ENCODE measurements around the gene PER1.
A peak's percentile ranks its signal among the peaks of the same experiment; 100 is the strongest.
"Not testable (repeated sequence)": the region's sequence is repeated elsewhere in the genome, so short reads cannot be mapped to it uniquely, and the experiment has no call there.

PER1 gene

GRCh38 chr17:8152112-8152775, at the start of gene PER1:
Gene PER1, minus strand, starts transcription at chr17:8152404. Its CDS starts 1,698 bp downstream, at chr17:8150706.
- DNase-seq, result peak; percentile 85

GRCh38 chr17:8192070-8192815, 40.0 kb upstream of the PER1 start:
- peak; percentile 41 for DNase-seq

- DNase-seq, result no peak
Observed at GRCh38 chr17:8190506-8190905, 38.3 kb upstream of the PER1 start.

- peak; percentile 91 for DNase-seq
Observed at GRCh38 chr17:8189711-8190477, 37.7 kb upstream of the PER1 start, which contains the start of gene BORCS6. Gene BORCS6, minus strand, starts transcription at chr17:8190180. Its CDS starts 40 bp downstream, at chr17:8190140.

GRCh38 chr17:8189041-8189710, 37.0 kb upstream of the PER1 start:
- peak; percentile 33 for DNase-seq

- DNase-seq, result no peak
Observed at GRCh38 chr17:8188263-8188839, 36.1 kb upstream of the PER1 start.

GRCh38 chr17:8187517-8188262, 35.5 kb upstream of the PER1 start:
- DNase-seq, result peak; percentile 82

- peak; percentile 86 for DNase-seq
Observed at GRCh38 chr17:8186787-8187516, 34.7 kb upstream of the PER1 start.

- no peak for DNase-seq
Observed at GRCh38 chr17:8186446-8186786, 34.2 kb upstream of the PER1 start.

- peak; percentile 93 for DNase-seq
Observed at GRCh38 chr17:8185582-8186445, 33.6 kb upstream of the PER1 start.

- no peak for DNase-seq
Observed at GRCh38 chr17:8176998-8177731, 25.0 kb upstream of the PER1 start.

- peak; percentile 87 for DNase-seq
Observed at GRCh38 chr17:8176197-8176940, 24.2 kb upstream of the PER1 start, which contains the start of gene TMEM107. Gene TMEM107, minus strand, starts transcription at chr17:8176380. Its CDS starts 94 bp downstream, at chr17:8176286.

- no peak for DNase-seq
Observed at GRCh38 chr17:8175795-8176196, 23.6 kb upstream of the PER1 start.

- no peak for DNase-seq
Observed at GRCh38 chr17:8173871-8174322, 21.7 kb upstream of the PER1 start.

- peak; percentile 65 for DNase-seq
Observed at GRCh38 chr17:8173056-8173870, 21.1 kb upstream of the PER1 start.

GRCh38 chr17:8170186-8170585, 18.0 kb upstream of the PER1 start:
- DNase-seq, result not testable (repeated sequence)

GRCh38 chr17:8167526-8167925, 15.3 kb upstream of the PER1 start:
- DNase-seq, result no peak

- no peak for DNase-seq
Observed at GRCh38 chr17:8166731-8167130, 14.5 kb upstream of the PER1 start.
